RWPE2 (cell line): ENCODE data around the gene VAX1.

Experiments used
- ATAC-seq: fragments of 200-7000 bp; cut with Tn5 transposase; 3 replicates; pipeline ENCODE4 v1.9.1; 2021; ENCODE audit warnings: low read depth
- DNase-seq: peaks from one replicate; pipeline ENCODE4 v3.0.0-alpha.2; 2020; ENCODE audit warnings: low spot score
- H3K27ac ChIP-seq: fragments of 450-650 bp; 2 replicates; pipeline ENCODE4 v1.5.1; 2017; ENCODE audit warnings: mild to moderate bottlenecking; ENCODE audit not compliant: poor library complexity, severe bottlenecking
- H3K27me3 ChIP-seq: fragments of 250-450 bp; sonication (Bioruptor Pico); 2 replicates; pipeline ENCODE4 v1.5.1; 2021; ENCODE audit warnings: mild to moderate bottlenecking, moderate library complexity; ENCODE audit not compliant: insufficient read depth, poor library complexity, severe bottlenecking
- H3K36me3 ChIP-seq: fragments of 250-450 bp; sonication (Bioruptor Pico); 2 replicates; pipeline ENCODE4 v1.5.1; 2020; ENCODE audit warnings: low read depth, mild to moderate bottlenecking, moderate library complexity
- H3K4me1 ChIP-seq: fragments of 250-450 bp; sonication (Bioruptor Pico); 2 replicates; pipeline ENCODE4 v1.5.1; 2021; ENCODE audit warnings: mild to moderate bottlenecking, moderate library complexity; ENCODE audit not compliant: insufficient read depth, poor library complexity, severe bottlenecking
- H3K4me3 ChIP-seq: fragments of 250-450 bp; sonication (Bioruptor Pico); 2 replicates; pipeline ENCODE4 v1.5.1; 2021; ENCODE audit warnings: mild to moderate bottlenecking, moderate library complexity; ENCODE audit not compliant: severe bottlenecking
- H3K9me3 ChIP-seq: fragments of 250-450 bp; sonication (Bioruptor Pico); 2 replicates; pipeline ENCODE4 v1.5.1; 2021; ENCODE audit warnings: mild to moderate bottlenecking, moderate library complexity; ENCODE audit not compliant: severe bottlenecking
- CTCF ChIP-seq: fragments of 450-650 bp; IDR thresholded peaks from one replicate; pipeline ENCODE4 v1.5.1; 2017; ENCODE audit warnings: mild to moderate bottlenecking, moderate library complexity; ENCODE audit not compliant: poor library complexity, severe bottlenecking

VAX1 gene

GRCh38 chr10:117163061-117163953 is 25.2 kb upstream of the VAX1 start:
- DNase-seq (no peak), ATAC-seq (no peak)
- no peaks in the 10 kb centered on the region for H3K36me3 ChIP-seq
- H3K9me3 ChIP-seq, result no peaks in the 10 kb centered on the region
- H3K27ac ChIP-seq, result no peak overlapping the region
- no peaks in the 10 kb centered on the region for H3K4me1 ChIP-seq
- no peak overlapping the region for H3K4me3 ChIP-seq
- no peak for TF ChIP-seq CTCF
- H3K27me3 ChIP-seq, result peaks cover 100% of the 10 kb centered on the region

- TF ChIP-seq CTCF, result no peak
- peaks cover 100% of the 10 kb centered on the region for H3K27me3 ChIP-seq
- H3K36me3 ChIP-seq, result no peaks in the 10 kb centered on the region
- H3K9me3 ChIP-seq, result no peaks in the 10 kb centered on the region
- H3K27ac ChIP-seq, result no peak overlapping the region
- DNase-seq (no peak), ATAC-seq (no peak; the same call in 2 of the 3 replicates)
- no peaks in the 10 kb centered on the region for H3K4me1 ChIP-seq
- H3K4me3 ChIP-seq, result no peak overlapping the region
Measured at GRCh38 chr10:117162093-117163060, 24.3 kb upstream of the VAX1 start.

GRCh38 chr10:117161386-117162033 is 23.4 kb upstream of the VAX1 start:
- no peak for ATAC-seq
- no peak for TF ChIP-seq CTCF
- H3K9me3 ChIP-seq, result no peaks in the 10 kb centered on the region
- peaks cover 100% of the 10 kb centered on the region for H3K27me3 ChIP-seq
- no peaks in the 10 kb centered on the region for H3K36me3 ChIP-seq
- no peak overlapping the region for H3K4me3 ChIP-seq
- no peak for DNase-seq
- H3K27ac ChIP-seq, result no peak overlapping the region
- no peaks in the 10 kb centered on the region for H3K4me1 ChIP-seq

GRCh38 chr10:117160567-117160966 is 22.5 kb upstream of the VAX1 start:
- H3K4me1 ChIP-seq, result no peaks in the 10 kb centered on the region
- H3K4me3 ChIP-seq, result no peak overlapping the region
- TF ChIP-seq CTCF, result no peak
- ATAC-seq, result no peak
- no peak for DNase-seq
- H3K27me3 ChIP-seq, result peaks cover 100% of the 10 kb centered on the region
- no peak overlapping the region for H3K27ac ChIP-seq
- no peaks in the 10 kb centered on the region for H3K36me3 ChIP-seq
- H3K9me3 ChIP-seq, result no peaks in the 10 kb centered on the region
